Activated CD8-positive, alpha-beta T cell treated with anti-CD3 and anti-CD28 coated beads, Interleukin-2, amount 10 ng/mL, durations not matched to agents 7 days and 5 days (primary cell): Measurements from ENCODE around the gene HECTD2. TPM values are rescaled to one million over a fixed set of nuclear protein-coding genes. Genes with fewer than 3 reads are reported as not detected.

ENCODE experiments used
- ATAC-seq: fragments of 150-1000 bp; cut with Tn5 transposase; one replicate; pipeline ENCODE4 v1.10.0; 2021; ENCODE audit warnings: moderate library complexity
- CTCF ChIA-PET: fragments of 350-600 bp; sonication (Branson Sonifier 250); formaldehyde crosslinking; loops from one replicate; lab custom pipeline; 2021; ENCODE audit warnings: antibody characterized with exemption; lab: Charles Lee
- POLR2A ChIA-PET: fragments of 350-600 bp; sonication (Branson Sonifier 250); formaldehyde crosslinking; loops from one replicate; lab custom pipeline; 2021; ENCODE audit warnings: antibody characterized with exemption; lab: Charles Lee
- DNase-seq: peaks from one replicate; pipeline ENCODE4 v3.0.0-alpha.2; 2020
- H3K27ac Mint-ChIP-seq: one replicate; pipeline ENCODE4 v1.8.0; 2021; ENCODE audit warnings: mild to moderate bottlenecking, mixed read lengths
- H3K27me3 Mint-ChIP-seq: one replicate; pipeline ENCODE4 v1.8.0; 2021; ENCODE audit warnings: low read depth, mixed read lengths
- H3K36me3 Mint-ChIP-seq: one replicate; pipeline ENCODE4 v1.8.0; 2021; ENCODE audit warnings: low read depth, mixed read lengths
- H3K4me1 Mint-ChIP-seq: one replicate; pipeline ENCODE4 v1.8.0; 2021; ENCODE audit warnings: low read depth, mixed read lengths
- H3K4me3 Mint-ChIP-seq: one replicate; pipeline ENCODE4 v1.8.0; 2021; ENCODE audit warnings: mild to moderate bottlenecking, mixed read lengths
- H3K9me3 Mint-ChIP-seq: one replicate; pipeline ENCODE4 v1.8.0; 2022; ENCODE audit warnings: mixed read lengths; ENCODE audit not compliant: insufficient read depth
- total RNA-seq, 2 experiments: library from RNA; stranded (reverse); gene quantifications; one replicate each; pipeline ENCODE4 v1.2.3, GENCODE V29; 2021

The HECTD2 gene
- total RNA-seq, 2 experiments from 2014 or later, result 1.4 to 2.0 TPM

DNA sequence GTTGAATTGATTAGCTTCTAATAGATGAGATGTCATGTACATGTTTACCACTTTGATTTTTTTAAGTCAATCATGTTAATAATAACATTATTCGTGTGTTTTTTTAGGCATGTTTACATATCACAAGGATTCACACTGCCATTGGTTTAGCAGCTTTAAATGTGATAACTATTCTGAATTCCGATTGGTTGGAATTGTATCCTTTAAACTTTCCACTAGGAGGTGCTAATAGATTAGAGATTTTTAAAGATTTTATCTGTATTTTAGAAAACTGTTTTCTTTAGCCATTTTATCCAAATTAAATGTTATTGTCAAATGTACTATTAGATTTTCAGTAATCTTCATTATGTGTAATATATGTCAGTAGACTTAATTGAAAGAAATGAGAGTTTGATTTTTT is 83.2 kb downstream of the HECTD2 start:
- no peak for DNase-seq
- Mint-ChIP-seq H3K36me3 (no peaks in the 10 kb centered on the region), H3K27me3 (no peaks in the 10 kb centered on the region), H3K9me3 (no peaks in the 10 kb centered on the region), H3K4me1 (no peaks in the 10 kb centered on the region), H3K4me3 (no peak overlapping the region), H3K27ac (no peak overlapping the region)
- POLR2A ChIA-PET, result no interaction called here
- CTCF ChIA-PET, result interaction anchor here (1.5 kb wide), 1 partner anchor 140 kb away, joined by 5 read pairs; the partner anchor contains the start of gene PPP1R3C
- no peak for ATAC-seq

DNA sequence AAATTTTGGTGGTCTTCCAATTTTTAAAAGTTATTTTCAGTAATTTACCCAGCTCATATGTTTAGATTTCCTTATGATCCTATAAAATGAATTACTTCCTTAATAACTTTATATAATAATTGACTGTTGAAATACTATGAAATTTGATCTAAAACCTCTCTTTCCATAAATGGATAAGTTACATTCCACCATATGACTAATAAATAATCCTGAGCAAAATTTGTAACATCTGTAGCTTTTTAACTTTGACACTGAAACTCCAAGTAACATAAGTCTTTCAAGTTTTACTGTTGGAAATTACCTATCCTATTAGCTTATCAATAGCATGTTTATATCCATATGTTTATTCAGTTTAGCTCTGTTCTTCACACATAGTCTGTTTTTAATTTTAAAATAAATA is 85.3 kb downstream of the HECTD2 start:
- no peaks in the 10 kb centered on the region for H3K4me1 Mint-ChIP-seq
- ChIA-PET POLR2A (no interaction called here), CTCF (no interaction called here)
- H3K4me3 Mint-ChIP-seq, result no peak overlapping the region
- H3K27ac Mint-ChIP-seq, result no peak overlapping the region
- H3K27me3 Mint-ChIP-seq, result no peaks in the 10 kb centered on the region
- DNase-seq, result no peak
- no peak for ATAC-seq
- H3K36me3 Mint-ChIP-seq, result no peaks in the 10 kb centered on the region
- no peaks in the 10 kb centered on the region for H3K9me3 Mint-ChIP-seq

DNA sequence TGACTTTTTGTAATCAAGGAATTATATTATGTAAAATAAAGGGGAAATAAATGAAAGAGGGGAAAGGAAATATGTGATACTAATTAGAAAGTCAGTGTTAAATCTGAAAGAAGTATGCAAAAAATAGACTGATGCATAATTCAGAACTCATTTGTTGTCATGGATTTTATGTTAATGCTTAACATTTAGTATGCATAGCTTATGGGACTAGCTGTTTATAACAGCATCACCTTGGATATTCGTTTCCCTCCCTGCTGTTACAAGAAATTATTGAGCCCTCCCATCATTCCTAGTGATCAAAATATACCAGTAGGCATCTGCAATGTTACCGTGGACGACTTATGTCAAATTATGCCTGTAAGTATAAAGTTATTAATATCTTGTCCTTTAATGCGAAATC is 85.9 kb downstream of the HECTD2 start:
- Mint-ChIP-seq H3K4me1 (no peaks in the 10 kb centered on the region), H3K27me3 (no peaks in the 10 kb centered on the region), H3K9me3 (no peaks in the 10 kb centered on the region), H3K36me3 (no peaks in the 10 kb centered on the region), H3K27ac (no peak overlapping the region), H3K4me3 (no peak overlapping the region)
- POLR2A ChIA-PET, result no interaction called here
- DNase-seq (no peak), ATAC-seq (no peak)
- CTCF ChIA-PET, result no interaction called here

DNA sequence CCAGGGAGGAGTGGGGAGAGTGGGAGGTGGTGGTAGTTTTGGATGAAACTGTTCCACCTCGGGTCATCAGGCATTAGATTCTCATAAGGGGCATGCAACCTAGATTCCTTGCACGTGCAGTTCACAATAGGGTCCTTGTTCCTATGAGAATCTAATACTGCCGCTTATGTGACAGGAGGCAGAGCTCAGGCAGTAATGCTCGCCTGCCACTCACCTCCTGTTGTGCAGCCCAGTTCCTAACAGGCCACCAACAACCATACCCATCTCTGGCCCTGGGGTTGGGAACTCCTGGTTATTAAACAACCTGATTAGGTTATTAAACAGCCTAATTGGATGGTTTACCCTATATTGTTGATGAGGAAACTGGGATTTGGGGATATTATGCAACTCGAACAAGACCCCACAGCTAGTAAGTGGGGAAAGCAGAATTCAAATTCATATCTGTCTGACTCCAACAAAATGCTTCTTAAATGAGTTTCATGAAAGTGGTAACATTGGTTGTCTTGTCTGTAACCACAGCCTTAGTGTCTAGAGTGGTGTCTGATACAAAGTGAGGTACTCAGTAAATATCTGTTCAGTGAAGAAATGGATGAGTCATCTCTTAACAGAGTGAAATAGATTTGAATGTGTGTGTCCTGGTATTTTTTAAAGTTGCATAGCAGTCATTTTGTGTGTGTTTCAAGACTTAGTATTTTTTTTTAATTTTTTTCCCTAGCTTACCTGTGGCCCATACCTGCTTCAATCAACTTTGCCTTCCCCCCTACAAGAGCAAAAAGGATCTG is 101.6 kb downstream of the HECTD2 start:
- Mint-ChIP-seq H3K36me3 (no peaks in the 10 kb centered on the region), H3K9me3 (no peaks in the 10 kb centered on the region), H3K4me3 (no peak overlapping the region), H3K4me1 (no peaks in the 10 kb centered on the region), H3K27me3 (no peaks in the 10 kb centered on the region), H3K27ac (no peak overlapping the region)
- ATAC-seq (no peak), DNase-seq (no peak)
- POLR2A ChIA-PET, result no interaction called here
- CTCF ChIA-PET, result interaction anchor here (1.7 kb wide), 1 partner anchor 213 kb away, joined by 3 read pairs; no protein-coding TSS in a partner anchor

DNA sequence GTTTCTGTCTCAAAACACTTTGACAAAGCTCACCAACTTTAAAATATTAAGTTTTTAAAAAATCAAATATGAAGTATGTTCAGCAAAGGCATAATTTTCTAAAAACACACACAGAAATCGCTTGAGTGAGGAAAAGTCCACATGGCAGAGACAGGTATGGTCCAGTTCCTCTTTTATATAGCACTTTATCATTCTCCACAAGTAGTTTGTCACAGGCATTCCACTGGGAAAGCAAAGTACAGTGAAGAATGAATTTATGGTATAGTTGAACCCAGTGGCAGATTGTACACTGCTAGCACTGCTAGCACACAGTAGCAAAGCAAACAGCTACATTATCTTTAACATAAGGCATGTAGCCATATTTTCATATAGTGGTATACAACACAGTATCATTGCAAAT is 102.3 kb downstream of the HECTD2 start:
- Mint-ChIP-seq H3K27me3 (no peaks in the 10 kb centered on the region), H3K27ac (no peak overlapping the region), H3K4me1 (no peaks in the 10 kb centered on the region), H3K36me3 (no peaks in the 10 kb centered on the region), H3K4me3 (no peak overlapping the region), H3K9me3 (peaks cover under 1% of the 10 kb centered on the region)
- ATAC-seq (no peak), DNase-seq (no peak)
- CTCF ChIA-PET, result interaction anchor here (1.7 kb wide), 1 partner anchor 214 kb away, joined by 3 read pairs; no protein-coding TSS in a partner anchor
- POLR2A ChIA-PET, result no interaction called here

DNA sequence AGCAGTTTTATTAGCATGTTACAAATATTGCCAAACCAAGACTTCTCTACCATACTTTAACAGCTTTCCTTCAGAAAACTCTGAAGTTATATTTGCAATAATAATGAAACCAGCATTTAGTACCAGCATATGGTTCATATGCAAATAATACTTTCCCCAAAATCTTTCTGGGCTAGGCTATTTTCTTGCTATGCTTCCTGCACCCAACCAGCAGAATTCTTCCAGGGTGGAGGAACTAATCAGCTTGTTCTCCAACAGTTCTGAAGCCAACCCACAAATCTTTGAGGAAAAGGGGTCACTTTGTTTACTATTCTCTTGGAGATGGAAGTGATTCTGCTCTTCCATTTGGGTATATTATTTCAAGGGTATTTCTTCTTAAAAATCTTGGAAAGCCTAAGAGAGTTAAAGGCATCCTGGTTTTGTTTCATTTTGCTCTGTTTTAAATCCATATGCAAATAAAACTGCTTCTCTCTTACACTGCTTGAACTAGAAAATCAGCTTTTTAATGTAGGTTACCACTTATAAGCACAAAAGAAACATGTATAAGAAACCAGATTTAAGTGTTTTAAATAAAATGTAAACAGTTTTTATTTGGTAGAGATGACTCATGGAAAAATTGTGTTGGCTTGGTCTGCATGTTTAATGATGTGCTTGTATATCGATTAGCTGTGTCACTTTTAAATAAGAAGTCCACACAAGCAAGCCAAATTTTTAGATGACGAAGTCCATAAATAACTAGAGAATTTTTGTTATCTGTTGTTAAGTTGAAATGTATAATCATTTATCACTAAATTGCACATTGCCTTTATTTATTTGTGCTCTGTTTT is 103.7 kb downstream of the HECTD2 start:
- no peak for ATAC-seq
- Mint-ChIP-seq H3K36me3 (no peaks in the 10 kb centered on the region), H3K27ac (no peak overlapping the region), H3K4me3 (no peak overlapping the region), H3K4me1 (no peaks in the 10 kb centered on the region), H3K9me3 (peaks cover 7% of the 10 kb centered on the region), H3K27me3 (no peaks in the 10 kb centered on the region)
- DNase-seq, result no peak
- CTCF ChIA-PET, result no interaction called here
- POLR2A ChIA-PET, result interaction anchor here (0.7 kb wide), 1 partner anchor 508 kb away, joined by 3 read pairs; no protein-coding TSS in a partner anchor

DNA sequence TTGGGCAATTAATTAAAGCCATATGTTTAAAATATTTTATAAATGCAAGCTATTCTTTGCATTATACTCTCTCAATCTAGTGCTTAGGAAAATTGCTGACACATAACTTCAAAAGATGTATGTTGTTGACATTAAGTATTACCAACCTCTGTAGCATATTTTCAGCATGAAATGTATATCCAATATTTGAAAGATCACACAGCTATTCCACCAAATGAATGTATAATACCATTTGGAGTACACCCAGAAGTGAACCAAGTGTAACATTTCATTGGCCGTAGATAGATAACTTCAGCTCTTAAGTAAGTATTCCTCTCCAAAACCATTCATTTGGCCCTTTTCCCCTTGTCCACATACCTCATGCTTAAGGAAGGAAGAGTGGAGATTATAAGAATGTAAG is 104.6 kb downstream of the HECTD2 start:
- Mint-ChIP-seq H3K36me3 (no peaks in the 10 kb centered on the region), H3K4me1 (no peaks in the 10 kb centered on the region), H3K27me3 (no peaks in the 10 kb centered on the region), H3K4me3 (no peak overlapping the region), H3K9me3 (peaks cover 7% of the 10 kb centered on the region), H3K27ac (no peak overlapping the region)
- CTCF ChIA-PET, result no interaction called here
- POLR2A ChIA-PET, result no interaction called here
- DNase-seq (no peak), ATAC-seq (no peak)

DNA sequence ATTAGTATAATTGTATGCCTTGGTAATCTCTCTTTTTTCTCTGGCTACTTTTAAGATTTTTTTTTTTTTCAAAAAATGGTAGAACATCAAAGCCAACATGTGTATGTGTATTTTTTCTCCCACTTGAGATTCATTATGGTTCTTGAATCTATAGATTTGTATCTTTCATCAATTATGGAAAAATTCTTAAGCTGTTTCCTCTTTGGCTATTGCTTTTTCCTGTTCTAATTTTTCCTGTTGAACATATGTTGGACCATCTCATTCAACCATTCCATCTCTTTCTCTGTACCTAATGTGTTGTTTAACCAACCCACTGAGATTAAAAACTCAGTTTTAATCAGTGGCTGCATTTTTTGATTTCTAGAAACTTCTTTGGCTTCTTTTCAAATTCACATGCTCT is 107.2 kb downstream of the HECTD2 start:
- POLR2A ChIA-PET, result no interaction called here
- Mint-ChIP-seq H3K36me3 (no peaks in the 10 kb centered on the region), H3K27me3 (no peaks in the 10 kb centered on the region), H3K4me1 (no peaks in the 10 kb centered on the region), H3K27ac (no peak overlapping the region), H3K4me3 (no peak overlapping the region), H3K9me3 (peaks cover 7% of the 10 kb centered on the region)
- DNase-seq (no peak), ATAC-seq (no peak)
- CTCF ChIA-PET, result no interaction called here

DNA sequence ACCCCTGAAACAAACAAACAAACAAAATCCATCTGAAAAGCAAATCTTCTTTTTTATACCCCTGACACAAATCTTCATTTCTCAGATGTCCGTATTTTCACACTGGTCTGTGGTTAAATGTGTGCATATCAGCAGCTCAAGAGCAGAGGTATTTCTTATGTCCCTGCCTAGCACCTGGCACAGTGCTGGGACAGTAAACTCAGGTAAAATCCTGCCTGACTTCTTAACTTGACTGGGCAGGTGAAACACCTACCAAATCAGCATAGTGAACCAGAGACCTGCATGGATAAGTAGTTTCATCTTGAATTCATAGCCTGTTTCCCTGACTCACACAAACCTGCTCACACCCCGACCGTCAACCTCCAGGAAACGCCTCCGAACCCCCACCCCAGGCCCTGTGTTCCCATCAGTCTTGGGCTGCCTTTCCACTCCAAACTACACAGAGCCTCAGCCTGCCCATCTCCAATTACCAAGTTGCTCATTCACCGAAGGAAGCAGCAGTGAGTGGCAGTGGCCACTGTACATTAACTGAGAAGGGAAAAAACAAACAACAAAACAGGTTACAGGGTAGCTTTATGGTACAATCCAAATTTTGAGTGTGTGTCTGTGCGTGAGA is 109.9 kb downstream of the HECTD2 start:
- peaks cover 3% of the 10 kb centered on the region for H3K27me3 Mint-ChIP-seq
- no peak for DNase-seq
- ATAC-seq, result no peak
- peaks cover 7% of the 10 kb centered on the region for H3K9me3 Mint-ChIP-seq
- POLR2A ChIA-PET, result no interaction called here
- H3K4me3 Mint-ChIP-seq, result no peak overlapping the region
- CTCF ChIA-PET, result no interaction called here
- H3K27ac Mint-ChIP-seq, result no peak overlapping the region
- H3K4me1 Mint-ChIP-seq, result no peaks in the 10 kb centered on the region
- H3K36me3 Mint-ChIP-seq, result no peaks in the 10 kb centered on the region

DNA sequence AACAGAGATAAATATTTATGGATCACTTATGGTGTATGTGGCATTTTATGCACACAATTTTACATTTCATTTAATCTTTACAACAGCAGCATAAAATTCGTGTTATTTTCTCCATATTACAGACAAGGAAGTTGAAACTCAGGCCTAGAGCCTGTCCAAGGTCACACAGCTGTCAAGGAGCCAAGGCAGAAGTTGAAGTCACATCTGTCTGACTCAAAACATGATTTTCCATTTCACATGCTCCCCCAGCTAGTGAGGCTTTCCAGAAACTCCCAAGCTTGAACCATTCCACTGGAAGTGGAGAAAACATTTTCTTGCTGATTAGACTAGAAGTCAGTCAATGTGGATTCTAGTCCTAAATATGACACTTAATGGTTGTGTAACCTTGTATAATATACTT is 110.5 kb downstream of the HECTD2 start:
- DNase-seq (no peak), ATAC-seq (no peak)
- Mint-ChIP-seq H3K9me3 (peaks cover 7% of the 10 kb centered on the region), H3K27me3 (peaks cover 3% of the 10 kb centered on the region), H3K36me3 (no peaks in the 10 kb centered on the region), H3K27ac (no peak overlapping the region), H3K4me3 (no peak overlapping the region), H3K4me1 (no peaks in the 10 kb centered on the region)
- POLR2A ChIA-PET, result no interaction called here
- CTCF ChIA-PET, result no interaction called here

DNA sequence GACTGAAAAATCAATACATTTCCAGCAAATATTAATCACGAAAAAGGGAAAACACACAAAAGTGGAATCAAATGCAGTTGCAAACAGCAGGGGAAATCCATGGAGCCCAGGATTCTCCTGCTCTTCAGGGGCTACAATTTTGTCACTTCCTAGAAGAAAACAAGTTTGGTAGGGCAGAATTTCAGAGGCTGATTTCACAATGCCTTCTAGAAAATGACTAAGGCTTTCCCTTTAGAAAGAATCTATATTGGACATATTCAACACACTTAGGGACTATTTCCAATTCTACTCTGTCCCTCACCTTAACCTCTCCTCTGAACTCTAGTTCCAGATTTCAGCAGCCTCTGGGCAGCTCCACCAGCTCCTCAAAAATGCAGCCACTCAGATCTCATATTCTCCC is 111.3 kb downstream of the HECTD2 start:
- ChIA-PET POLR2A (no interaction called here), CTCF (no interaction called here)
- DNase-seq (no peak), ATAC-seq (no peak)
- H3K9me3 Mint-ChIP-seq, result peaks cover 7% of the 10 kb centered on the region
- H3K4me3 Mint-ChIP-seq, result no peak overlapping the region
- H3K4me1 Mint-ChIP-seq, result no peaks in the 10 kb centered on the region
- no peak overlapping the region for H3K27ac Mint-ChIP-seq
- peaks cover 3% of the 10 kb centered on the region for H3K27me3 Mint-ChIP-seq
- H3K36me3 Mint-ChIP-seq, result no peaks in the 10 kb centered on the region
